Gastrocnemius medialis (tissue), 4 donors: Measurements from ENCODE around the gene PFKFB3.

Experiments used
- CTCF ChIP-seq, 5 experiments: fragments of 450-650 bp in 3 of 5; fragments of 200-600 bp in 2 of 5; sonication (generic) in 2 of 5; IDR thresholded peaks in 4 of 5; conservative IDR thresholded peaks in 1 of 5; 1 replicate in 4 of 5; 2 replicates in 1 of 5; pipeline ENCODE4 v1.5.1; 2016 to 2019; ENCODE audit warnings: antibody characterized with exemption in 5 of 5, mild to moderate bottlenecking in 3 of 5, moderate library complexity in 3 of 5
- POLR2A ChIP-seq, 2 donors: fragments of 450-650 bp; IDR thresholded peaks; one replicate each; pipeline ENCODE4 v1.6.1; 2017; ENCODE audit warnings: antibody characterized with exemption in 2 of 2, mild to moderate bottlenecking in 2 of 2, moderate library complexity in 2 of 2

GRCh38 chr10:6211341-6211670, 8.6 kb downstream of the PFKFB3 start:
- no peak for TF ChIP-seq CTCF (IDR thresholded peaks at IDR 0.05 in 4 of 5, conservative IDR thresholded peaks at IDR 0.05 in 1 of 5)
- peak in 1 of 2 donors; percentile 19 for TF ChIP-seq POLR2A (IDR thresholded peaks at IDR 0.05)
